GM18858 (cell line): ENCODE data around the gene CAMK2A.

Source experiments
- ATAC-seq: cut with Tn5 transposase; IDR thresholded peaks from one replicate; pipeline ENCODE4 v1.9.1; 2021; ENCODE audit not compliant: unreplicated experiment

Gene CAMK2A

DNA sequence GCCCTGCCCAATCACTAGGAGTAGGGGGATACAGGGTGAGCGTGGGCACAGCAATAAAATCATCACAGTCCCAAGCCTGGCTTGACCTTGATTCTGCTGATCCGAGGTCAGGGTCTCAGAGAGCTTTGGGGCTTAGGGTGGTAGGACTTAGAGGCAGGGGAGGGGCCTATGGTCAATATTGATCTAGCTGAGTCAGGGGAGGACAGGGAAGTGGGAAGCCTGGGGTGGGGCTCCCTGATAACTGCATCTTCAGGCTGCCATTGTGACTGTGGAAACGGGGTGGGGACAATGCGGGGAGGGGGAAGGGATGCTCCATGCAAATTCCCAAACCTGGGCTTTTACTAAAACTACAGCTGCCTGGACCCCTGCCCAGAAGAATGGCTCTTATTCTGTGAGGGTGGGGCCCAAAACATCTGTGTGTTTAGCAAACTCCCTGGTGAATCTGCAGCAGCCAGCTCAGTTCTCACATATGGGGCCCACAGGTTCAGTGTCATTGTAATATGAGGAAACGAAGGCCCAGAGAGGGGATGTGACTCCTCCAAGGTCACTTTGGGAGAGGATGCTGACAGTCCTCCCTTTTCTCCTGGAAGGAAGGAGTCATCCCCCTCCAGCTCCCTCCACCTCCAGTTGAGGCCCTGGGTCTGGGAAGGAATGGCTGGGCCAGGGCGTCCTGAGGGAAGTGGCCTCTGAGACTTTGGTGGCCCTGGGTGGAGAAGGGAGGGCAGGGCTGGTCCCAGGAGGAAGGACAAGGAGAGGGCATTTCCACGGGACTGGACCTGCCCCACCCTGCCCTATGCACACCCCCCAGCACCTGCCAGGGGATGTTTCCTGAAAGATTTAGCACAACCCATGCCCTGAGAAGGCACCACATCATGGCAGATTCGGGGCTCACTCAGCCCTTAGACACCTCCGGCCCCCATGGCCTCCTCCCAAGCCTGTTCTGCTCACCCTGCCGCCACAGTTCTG is 73.3 kb downstream of the CAMK2A start:
- ATAC-seq, result no peak

DNA sequence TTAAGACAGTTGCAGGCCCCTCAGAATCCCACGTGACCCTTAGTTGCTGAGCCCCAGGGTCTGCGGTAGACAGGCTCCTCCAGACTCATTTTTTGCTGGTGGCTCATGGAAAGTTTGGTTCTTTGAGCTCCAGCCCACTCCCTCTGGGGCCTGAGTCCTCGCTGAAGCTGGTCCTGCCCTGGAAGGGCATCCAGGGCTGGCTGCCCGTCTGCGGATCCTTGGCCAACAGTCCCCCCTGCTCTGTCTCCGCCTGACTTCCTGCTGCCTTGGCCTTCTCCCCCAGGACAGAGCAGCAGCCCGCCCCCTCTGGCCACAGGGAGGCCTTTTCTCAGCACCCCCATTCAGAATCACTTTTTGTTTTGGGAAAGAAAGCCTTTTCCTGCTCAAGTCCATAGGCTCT is 75.3 kb downstream of the CAMK2A start:
- ATAC-seq, result no peak

- ATAC-seq, result no peak
These were observed 76.0 kb downstream of the CAMK2A start for GRCh38 chr5:150213530-150213929.

DNA sequence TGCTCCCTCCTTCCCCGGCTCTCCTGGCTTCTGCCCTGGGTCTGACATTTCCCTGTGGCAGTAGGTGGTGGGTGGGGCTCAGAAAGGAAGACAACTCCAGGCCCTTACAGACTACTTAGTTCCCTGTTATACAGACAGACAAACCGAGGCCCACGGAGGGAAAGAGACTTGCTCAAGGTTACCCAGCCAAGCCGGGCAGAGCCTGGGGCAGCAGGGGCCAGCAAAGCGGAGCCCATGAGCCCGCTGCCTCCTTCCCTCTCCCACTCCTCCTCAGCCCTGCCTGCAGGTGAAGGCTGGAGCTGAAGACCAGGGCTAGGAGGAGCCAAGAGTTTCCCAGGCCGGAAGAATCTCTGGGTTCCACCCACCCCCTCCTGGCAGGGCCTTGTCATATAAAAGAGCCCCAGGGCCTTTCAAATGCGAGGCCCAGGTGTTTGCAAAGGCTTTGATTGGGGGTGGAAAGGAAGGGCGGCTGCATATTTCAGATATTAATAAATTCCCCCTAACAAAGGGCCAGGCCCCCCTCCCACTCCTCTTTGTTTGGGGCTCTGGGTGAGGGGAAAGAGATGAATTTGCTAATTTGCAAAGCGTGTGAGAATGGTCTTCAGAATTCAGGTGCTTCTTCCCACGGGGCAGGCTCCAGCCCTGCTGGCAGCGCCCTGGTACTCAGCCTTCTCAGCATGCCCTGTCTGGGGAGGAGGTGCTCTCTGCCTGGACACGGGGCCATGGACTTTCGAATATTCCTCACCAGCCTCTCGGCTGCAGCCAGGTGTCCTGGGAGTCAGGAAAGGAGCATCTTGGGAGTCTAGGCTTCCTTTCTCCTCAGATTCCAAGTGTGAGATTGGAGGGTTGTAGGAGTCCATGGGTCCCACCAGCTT is 78.2 kb downstream of the CAMK2A start:
- ATAC-seq, result no peak

GRCh38 chr5:150210644-150211043 is 78.9 kb downstream of the CAMK2A start:
- no peak for ATAC-seq

DNA sequence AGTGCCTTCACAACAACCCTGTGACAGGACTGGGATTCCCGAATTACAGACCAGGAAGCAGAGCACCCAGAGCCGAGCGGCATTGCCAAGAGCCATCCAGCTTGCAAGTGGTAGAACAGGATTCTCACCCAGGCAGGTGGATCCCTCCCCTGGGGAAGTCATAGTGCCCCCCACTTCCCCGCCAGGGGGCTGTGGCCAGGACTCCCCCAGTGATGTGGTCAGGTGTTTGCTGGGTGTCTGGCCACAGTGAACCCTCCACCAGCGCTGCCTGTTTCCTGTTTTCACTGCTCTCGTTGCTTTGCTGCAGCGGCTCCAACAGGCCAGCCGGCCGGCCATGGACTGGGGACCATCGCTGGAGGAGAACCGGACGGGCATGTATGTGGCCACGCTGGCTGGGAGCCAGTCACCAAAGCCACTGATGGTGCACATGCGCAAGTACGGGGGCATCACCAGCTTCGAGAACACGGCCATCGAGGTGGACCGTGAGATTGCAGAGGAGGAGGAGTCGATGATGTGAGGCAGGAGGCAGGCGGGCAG is 80.4 kb downstream of the CAMK2A start:
- ATAC-seq, result no peak

DNA sequence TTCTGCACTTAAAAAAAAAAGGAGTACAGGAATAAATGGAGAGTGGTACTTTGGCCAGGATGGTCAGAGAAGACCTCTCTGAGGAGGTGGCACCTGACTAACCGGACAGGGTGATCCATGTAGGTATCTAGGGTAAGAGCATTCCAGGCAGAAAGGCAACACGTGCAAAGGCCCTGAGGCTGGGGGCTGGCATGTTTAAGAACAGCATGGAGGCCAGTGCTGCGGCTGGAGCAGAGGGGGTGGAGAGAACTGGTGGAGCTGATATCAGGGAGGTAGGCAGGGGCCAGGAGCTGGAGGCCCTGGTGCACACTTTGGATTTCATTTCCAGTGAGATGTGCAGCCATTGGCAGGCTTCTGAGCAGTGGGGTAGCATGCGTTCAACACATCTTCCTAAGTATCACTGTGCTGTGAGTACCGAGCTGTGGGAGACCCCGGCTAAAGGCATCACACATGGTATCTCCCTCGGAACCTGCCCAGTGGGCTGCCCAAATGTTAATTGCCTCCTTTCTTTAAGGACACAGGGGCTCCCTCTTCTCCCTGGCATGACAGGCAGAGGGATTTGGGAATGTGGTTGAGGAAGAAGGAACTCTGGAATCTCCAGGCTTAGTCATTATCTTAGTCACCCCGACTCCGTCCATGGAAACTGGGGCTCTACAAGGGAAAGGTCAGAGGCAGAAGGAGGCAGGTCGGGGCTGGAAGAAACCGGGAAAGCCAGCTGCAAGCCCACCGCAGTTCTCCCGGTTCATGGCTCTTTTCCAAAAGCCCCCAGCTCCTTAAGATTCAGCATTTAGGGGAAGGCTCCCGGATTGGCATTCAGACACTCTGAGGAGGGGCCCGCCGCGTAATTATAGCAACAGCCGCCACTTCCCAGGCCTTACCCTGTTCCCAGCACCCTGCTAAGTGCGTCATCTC is 81.1 kb downstream of the CAMK2A start:
- no peak for ATAC-seq

DNA sequence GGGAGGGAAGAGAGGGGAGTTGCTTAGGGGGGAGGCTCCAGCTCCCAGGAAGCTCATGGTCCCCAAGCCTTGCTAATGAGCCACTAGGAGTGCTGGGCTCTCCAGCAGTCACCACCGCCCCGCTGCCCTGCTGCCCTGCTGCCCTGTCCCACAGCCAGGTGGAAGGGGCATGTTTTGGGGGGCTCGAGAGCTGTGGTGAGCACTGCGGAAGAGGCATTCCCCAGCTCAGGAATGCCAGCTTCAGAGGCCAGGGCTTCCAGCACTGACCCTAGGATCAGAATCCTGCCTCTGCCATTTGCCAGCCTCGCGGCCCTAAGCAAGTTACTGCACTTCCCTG is 82.8 kb downstream of the CAMK2A start:
- no peak for ATAC-seq

GRCh38 chr5:150206098-150206778 is 83.3 kb downstream of the CAMK2A start:
- ATAC-seq, result no peak

DNA sequence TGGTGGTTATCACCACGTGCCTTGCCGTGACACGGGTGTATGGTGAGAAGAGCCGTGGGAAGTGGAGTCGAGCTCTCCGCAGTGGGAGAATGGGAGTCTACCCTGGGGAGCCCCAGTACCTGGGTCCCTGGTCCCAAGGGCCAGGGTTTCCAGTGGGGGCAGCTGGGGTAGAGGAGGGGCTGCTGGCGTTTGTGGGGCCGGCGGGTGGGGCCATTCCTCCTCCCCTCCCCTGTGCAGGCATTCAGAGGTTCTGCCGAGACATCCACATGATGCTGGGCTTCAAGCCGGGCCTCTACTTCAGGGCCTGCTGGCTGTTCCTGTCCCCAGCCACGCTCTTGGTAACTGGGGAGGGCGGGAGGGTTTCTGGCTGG is 85.0 kb downstream of the CAMK2A start:
- no peak for ATAC-seq

DNA sequence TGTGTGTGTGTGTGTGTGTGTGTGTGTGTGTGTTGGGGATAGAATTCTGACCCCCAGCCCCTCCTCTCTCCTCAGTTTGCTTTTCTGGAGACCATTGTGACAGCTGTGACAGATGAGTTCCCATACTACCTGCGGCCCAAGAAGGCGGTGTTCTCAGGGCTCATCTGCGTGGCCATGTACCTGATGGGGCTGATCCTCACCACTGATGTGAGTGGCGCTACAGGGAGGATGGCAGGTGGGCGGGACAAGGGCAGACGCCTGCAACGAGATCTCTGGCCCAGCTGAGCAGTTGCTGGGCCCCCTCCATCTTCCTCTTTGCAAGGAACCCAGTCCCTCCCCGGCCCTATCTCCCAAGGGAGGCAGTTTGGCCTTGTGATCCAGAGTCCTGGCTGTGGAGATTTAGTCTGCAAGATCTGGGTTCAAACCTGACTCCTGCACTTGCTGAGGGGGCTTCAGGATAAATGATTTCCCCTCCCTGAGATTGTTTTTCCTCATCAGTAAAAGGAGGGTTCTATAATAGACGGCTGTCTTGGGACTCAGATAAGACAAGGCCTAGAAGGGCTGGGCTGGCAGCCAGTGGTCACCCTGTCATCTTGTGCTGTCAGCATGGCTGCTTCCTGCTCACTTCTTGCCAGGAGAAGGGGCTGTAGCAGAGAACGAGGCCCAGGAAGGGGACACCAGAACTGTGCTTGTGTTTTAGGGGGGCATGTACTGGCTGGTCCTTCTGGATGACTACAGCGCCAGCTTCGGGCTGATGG is 85.6 kb downstream of the CAMK2A start:
- ATAC-seq, result no peak

DNA sequence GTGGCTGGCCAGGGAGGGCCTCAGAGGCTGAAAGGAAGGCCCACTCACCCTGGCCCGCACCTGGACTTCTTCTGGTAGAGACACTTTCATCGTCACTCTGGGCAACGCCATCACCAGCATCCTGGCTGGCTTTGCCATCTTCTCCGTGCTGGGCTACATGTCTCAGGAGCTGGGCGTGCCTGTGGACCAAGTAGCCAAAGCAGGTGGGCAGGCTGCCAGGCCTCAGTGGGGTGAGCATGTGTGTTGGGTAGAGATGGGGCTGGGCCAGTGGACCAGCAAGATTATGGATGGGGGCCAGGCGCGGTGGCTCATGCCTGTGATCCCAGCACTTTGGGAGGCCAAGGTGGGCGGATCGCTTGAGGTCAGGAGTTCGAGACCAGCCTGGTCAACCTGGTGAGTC is 87.1 kb downstream of the CAMK2A start:
- ATAC-seq, result no peak

DNA sequence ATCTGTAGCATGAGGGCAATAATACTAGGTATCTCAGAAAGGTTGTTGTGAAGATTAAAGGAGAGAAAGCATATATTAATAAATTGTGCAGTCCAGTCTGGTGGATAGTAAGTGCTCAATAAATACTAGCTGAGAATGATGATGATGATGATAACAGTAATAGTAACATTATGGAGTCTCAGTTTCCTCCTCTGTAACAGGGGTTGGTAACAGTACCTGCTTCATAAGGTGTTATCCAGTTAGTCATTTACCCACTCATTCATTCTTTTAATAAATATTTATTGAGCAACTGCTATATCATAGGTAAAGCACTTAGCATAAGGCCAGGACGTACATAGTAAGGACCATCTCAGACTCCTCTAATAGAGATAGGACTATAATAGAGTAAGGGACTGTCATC is 92.1 kb downstream of the CAMK2A start:
- ATAC-seq, result no peak

DNA sequence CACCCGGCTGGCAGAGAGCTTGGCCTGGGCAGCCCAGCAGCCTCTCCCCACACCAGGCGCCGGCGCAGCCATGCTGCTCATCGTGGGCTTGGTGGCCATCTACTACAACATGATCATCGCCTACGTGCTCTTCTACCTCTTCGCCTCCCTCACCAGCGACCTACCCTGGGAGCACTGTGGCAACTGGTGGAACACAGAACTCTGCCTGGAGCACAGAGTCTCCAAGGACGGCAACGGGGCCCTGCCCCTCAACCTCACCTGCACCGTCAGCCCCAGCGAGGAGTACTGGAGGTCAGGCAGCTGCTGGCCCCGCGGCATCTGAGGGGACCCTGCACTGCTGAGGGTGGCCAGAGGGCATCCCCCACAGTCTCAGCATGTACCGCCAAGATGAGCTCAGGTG is 92.6 kb downstream of the CAMK2A start:
- ATAC-seq, result no peak

DNA sequence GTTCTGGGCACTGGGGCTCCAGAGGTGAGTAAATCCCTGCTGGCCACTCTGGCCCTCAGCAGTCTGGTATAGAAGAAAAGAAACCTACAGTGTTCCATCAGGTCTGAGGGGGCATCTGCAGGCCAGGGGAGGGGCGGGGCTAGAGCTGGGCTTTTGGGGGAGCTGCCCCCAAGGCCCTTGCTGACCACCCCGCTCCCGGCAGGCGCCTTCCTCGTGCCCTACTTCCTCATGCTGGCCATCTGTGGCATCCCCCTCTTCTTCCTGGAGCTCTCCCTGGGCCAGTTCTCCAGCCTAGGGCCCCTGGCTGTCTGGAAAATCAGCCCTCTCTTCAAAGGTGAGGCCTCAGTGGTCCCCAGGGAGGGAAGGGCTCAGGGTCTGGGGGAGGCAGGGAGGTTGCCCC is 93.1 kb downstream of the CAMK2A start:
- no peak for ATAC-seq

GRCh38 chr5:150195736-150196485 is 93.7 kb downstream of the CAMK2A start:
- ATAC-seq, result no peak

DNA sequence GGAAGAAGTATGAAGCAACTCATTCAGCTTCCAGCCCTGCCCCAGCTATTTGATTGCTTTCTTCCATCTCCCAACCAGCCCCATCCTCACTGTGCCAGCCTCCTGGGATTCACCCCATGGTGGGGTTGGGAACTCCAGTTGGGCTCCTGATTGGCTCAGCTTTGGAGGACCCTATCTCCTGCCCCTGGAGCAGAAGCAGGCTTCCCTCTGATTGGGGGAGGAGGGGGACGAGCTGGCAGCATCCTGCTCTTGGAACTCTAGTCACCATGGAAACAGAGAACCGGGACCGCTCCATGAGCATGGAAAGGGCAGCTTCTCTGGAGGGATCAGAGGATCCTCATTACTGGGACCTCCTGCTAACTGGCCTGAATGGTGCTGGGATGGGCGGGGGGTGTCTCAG is 97.1 kb downstream of the CAMK2A start:
- ATAC-seq, result no peak

DNA sequence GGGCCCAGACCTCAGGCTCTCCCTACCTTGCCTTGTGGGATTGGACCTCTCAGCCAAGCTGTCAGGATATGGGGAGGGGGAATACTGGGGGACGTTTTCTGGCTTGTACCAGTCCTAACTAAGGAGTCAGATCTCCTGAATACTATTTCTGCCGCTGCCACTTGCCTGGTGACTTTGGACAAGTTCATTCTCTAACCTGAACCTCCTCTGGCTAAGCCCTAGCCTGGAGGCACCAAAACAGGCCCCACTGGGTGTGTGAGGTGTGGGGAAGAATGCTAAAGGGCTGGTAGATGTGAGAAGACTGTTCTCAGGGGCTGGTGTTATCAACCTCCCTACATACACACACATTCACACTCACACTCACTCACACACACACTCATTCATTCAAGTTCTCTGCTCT is 98.6 kb downstream of the CAMK2A start:
- ATAC-seq, result no peak

DNA sequence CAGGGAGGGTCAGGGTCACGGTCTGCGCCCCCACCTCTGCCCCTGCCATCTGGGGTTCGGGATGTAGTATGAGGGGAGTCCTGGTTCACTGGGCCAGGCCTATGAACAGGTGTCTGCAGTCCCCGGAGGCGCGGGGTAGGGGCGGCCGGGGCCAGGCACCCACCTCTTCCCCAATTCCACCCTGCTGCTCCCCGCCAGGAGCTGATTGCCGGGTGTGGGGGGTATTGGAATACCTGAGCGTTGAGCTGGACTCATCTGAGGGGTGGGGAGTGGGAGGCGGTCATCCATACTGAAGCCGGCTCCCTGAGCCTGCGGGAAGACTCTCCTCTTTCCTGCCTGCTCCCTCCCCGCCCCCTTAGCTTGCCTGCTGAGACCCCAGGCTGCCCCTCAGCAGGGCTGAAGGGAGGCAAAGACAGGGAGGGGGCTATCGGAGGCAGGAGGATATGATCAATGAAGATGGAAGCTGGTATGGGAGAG is 99.0 kb downstream of the CAMK2A start:
- no peak for ATAC-seq
